ENCODE measurements around the gene VTI1A.

DNA sequence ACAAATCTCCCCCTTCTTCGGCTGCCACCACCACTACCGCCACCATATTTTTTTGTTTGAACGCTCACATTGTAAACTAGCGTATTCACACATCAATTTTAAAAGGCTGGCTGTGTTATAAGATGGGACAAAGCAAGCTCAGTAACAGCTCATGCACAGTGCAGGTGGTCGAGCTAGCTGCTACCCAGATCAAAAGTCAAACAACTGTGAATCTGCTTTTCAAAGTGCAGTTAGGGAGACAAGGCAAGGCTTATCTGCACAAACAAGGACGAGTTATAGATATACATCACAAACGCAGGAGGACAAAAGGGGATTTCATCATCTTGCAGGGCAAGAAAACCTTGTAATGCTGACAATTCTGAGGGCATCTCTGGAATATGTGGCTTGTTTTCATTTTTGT lies 231.6 kb downstream of the VTI1A start:
- no peak for TF ChIP-seq POLR2A (IDR thresholded peaks at IDR 0.05)
- TF ChIP-seq, protein P1, sequence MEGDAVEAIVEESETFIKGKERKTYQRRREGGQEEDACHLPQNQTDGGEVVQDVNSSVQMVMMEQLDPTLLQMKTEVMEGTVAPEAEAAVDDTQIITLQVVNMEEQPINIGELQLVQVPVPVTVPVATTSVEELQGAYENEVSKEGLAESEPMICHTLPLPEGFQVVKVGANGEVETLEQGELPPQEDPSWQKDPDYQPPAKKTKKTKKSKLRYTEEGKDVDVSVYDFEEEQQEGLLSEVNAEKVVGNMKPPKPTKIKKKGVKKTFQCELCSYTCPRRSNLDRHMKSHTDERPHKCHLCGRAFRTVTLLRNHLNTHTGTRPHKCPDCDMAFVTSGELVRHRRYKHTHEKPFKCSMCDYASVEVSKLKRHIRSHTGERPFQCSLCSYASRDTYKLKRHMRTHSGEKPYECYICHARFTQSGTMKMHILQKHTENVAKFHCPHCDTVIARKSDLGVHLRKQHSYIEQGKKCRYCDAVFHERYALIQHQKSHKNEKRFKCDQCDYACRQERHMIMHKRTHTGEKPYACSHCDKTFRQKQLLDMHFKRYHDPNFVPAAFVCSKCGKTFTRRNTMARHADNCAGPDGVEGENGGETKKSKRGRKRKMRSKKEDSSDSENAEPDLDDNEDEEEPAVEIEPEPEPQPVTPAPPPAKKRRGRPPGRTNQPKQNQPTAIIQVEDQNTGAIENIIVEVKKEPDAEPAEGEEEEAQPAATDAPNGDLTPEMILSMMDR (IDR thresholded peaks at IDR 0.05): no peak

All from adrenal gland (tissue), 5 donors.